ENCODE data around the gene EXOC1L. TPM values are rescaled to one million over a fixed set of nuclear protein-coding genes. Genes with fewer than 3 reads are reported as not detected.
"Not testable (repeated sequence)": the region's sequence is repeated elsewhere in the genome, so short reads cannot be mapped to it uniquely, and the experiment has no call there.

Gene EXOC1L
- polyA plus RNA-seq, 1 donor, result not detected

DNA sequence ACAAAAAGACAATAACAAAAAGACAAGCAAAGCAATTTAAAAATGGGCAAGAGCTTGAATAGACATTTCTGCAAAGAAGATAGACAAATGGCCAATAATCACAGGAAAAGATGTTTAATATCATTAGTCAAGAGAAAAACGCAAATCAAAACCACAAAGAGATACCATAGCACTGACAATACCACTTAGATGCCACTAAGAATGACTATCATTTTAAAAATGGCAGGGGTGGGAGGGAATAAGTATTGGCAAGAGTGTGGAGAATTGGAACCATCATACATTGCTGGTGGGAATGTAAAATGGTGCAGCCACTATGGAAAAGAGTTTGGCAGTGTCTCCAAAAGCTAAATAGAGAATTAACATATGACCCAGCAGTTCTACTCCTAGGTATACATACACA is 18.8 kb downstream of the EXOC1L start:
- DNase-seq (ENCODE audit: low read depth), result no peak

DNA sequence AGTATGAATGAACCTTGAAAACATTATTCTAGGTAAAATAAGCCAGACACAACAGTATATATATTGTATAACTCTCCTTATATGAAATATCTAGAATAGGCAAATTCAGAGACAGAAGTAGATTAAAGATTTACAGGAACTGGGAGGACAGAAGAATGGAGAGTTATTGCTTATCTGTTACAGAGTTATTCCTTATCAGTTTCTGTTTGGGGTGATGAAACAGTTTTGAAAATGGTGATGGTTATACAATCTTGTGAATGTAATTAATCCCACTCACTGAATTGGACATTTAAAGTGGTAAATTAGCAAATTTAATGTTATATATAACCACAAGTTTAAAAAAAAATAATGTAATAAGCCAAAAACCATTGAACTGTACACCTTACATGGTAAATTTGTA is 19.4 kb downstream of the EXOC1L start:
- no peak for DNase-seq (ENCODE audit: low read depth)

DNA sequence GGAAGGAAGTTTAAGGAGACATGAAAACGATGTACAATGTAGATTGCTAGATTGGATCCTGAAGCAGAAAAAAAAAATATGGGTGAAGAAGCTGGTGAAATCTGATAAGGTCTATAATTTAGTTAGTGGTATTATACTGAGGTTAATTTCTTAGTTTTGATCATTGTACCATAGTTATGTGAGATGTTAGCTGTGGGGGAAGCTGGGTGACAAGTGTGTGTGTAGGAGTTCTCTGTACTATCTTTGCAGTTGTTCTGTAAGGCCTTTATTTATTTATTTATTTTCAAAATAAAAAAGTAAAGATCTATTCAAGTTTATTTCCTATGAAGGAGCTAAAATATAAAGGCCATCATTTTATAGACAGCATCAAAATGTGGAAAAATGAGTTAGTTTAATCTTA is 21.4 kb downstream of the EXOC1L start:
- no peak for DNase-seq (ENCODE audit: low read depth)

DNA sequence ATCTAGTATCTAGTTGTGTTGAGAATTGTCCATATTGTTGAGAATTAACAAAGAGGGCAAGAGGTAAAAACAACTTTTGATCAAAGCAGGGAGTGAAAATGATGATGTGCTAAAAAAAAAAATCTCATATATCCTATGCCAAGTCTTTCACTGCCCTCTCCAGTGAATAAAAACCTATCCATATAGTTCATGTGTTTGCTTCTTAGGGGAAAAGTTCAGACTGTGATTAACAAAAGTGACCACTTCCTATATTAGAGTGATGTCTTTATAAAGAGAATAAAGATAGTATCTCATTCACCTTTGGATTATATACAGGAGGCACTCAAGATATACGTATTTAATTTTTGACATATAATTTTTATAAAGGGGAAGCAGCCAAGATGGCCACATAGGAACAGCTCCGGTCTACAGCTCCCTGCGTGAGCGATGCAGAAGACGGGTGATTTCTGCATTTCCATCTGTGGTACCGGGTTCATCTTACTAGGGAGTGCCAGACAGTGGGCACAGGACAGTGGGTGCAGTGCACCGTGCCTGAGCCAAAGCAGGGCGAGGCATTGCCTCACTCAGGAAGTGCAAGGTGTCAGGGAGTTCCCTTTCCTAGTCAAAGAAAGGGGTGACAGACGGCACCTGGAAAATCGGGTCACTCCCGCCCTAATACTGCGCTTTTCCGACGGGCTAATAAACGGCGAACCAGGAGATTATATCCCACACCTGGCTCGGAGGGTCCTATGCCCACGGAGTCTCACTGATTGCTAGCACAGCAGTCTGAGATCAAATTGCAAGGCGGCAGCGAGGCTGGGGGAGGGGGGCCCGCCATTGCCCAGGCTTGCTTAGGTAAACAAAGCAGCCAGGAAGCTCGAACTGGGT is 22.0 kb downstream of the EXOC1L start:
- DNase-seq (ENCODE audit: low read depth), result not testable (repeated sequence)

DNA sequence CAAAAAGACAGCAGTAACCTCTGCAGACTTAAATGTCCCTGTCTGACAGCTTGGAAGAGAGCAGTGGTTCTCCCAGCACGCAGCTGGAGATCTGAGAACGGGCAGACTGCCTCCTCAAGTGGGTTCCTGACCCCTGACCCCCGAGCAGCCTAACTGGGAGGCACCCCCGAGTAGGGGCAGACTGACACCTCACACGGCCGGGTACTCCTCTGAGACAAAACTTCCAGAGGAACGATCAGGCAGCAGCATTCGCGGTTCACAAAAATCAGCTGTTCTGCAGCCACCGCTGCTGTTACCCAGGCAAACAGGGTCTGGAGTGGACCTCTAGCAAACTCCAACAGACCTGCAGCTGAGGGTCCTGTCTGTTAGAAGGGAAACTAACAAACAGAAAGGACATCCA is 22.7 kb downstream of the EXOC1L start:
- DNase-seq (ENCODE audit: low read depth), result not testable (repeated sequence)

GRCh38 chr4:55849724-55850123 is 30.1 kb downstream of the EXOC1L start:
- DNase-seq (ENCODE audit: low read depth), result no peak

GRCh38 chr4:55851885-55852284 is 32.3 kb downstream of the EXOC1L start:
- DNase-seq (ENCODE audit: low read depth), result no peak

- peak; percentile 81 for DNase-seq (ENCODE audit: low read depth)
Measured at GRCh38 chr4:55853484-55854046, 34.0 kb downstream of the EXOC1L start, which contains the start of gene EXOC1. Gene EXOC1 (plus strand): TSS chr4:55853648. CDS start chr4:55858324, 4,676 bp downstream.

GRCh38 chr4:55854129-55854528 is 34.5 kb downstream of the EXOC1L start:
- DNase-seq (ENCODE audit: low read depth), result no peak

DNA sequence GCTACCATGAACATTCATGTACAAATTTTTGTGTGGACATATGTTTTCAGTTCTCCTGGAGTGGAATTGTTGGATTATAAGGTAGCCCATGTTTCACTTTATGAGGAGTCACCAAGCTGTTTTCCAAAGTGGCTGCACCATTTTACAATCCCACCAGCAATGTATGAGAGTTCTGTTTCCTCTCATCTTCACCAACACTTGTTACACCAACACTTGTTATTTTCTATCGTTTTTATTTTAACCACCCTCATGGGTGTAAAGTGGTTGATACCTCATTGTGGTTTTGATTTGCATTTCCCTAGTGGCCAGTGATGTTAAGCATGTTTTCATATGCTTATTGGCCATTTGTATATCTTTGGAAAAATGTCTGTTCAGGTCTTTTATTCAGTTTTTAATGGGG is 38.0 kb downstream of the EXOC1L start:
- no peak for DNase-seq (ENCODE audit: low read depth)

GRCh38 chr4:55859711-55860110 is 40.1 kb downstream of the EXOC1L start:
- no peak for DNase-seq (ENCODE audit: low read depth)

GRCh38 chr4:55864577-55865223 is 45.1 kb downstream of the EXOC1L start:
- DNase-seq (ENCODE audit: low read depth), result no peak

DNA sequence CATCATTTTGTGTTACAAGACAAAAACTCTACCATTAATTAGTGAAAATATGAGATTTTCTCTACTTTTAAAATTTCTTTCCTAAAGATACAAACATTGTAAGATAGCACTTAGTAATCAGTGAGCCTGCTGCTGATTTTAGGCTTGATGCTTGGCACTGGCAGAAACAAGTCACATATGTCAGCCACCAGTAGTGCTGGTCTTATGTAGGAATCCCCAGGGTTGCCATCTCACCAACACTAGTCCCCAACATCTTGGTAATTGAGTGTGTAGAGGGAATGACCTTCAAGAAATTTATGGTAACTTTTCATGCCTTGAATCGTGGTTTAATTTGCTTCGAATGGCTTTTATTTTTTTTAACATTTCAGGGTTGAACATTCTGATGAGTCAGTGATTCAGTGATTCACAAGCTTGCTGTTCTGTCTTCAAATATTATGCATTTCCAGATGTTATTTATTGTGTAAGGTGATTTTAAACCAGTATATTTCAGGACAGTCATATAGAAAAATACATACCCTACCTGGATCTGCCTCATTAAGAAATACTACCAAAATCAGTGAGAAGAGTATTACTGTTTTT is 45.7 kb downstream of the EXOC1L start:
- no peak for DNase-seq (ENCODE audit: low read depth)

DNA sequence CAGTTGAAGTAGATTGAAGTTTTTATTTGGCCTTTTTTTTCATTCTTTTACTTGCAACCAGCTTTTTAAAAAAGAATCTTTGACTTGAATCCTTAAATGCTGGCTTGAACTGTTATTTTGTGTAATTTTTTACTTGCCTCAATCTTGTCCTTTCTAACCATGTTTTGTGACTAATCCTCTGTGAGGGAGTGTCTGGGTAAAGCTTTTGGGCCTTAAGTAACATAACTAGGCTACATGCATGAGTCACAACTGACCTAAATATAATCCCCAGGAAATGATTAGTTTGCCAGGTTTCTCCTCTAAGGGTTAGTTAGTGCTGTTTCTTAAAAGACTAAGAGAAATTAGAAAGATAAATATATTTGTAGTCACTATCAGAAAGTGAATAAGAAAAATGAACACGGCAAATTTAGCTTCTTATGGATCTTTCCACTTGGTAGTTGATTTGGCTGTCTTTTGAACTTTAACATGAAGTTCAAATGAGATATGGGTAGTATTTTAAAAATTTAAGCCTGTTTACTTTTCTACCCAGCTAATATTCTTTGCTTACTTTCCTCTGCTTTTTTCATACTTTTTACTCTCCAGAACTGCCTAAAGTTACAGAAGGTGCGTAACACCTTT is 46.8 kb downstream of the EXOC1L start:
- DNase-seq (ENCODE audit: low read depth), result no peak

DNA sequence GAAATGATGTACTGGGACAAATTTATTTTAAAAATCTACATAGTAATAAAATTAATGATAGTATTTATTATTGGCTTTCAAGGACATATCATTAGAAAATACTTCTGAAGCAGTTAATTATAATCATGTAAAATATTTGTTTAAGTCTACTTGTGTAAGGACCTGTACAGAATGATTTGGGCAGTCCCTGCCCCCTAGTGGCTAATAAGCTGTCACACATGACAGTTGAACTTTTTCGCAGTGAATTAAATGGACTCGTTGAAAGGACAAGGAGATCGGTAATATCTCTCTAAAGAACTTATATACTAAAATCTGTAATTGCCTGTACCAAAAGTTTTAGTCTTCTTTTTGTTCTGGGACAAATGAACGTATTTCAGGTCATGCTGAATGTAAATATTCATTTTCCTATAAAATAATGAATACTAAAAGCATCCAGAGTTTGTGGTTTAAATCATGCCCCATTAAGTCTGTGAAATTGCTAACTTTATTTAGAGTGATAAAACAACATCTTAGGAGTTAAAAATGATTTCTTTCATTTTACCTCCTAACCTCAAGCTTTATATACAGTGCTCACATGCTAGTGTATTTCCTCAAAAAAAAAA is 47.5 kb downstream of the EXOC1L start:
- DNase-seq (ENCODE audit: low read depth), result peak; percentile 22

- DNase-seq (ENCODE audit: low read depth), result no peak
Measured at GRCh38 chr4:55868581-55869090, 49.0 kb downstream of the EXOC1L start.

GRCh38 chr4:55871299-55871800 is 51.8 kb downstream of the EXOC1L start:
- DNase-seq (ENCODE audit: low read depth), result no peak

GRCh38 chr4:55874831-55875230 is 55.2 kb downstream of the EXOC1L start:
- no peak for DNase-seq (ENCODE audit: low read depth)

GRCh38 chr4:55876387-55876786 is 56.8 kb downstream of the EXOC1L start:
- no peak for DNase-seq (ENCODE audit: low read depth)

DNA sequence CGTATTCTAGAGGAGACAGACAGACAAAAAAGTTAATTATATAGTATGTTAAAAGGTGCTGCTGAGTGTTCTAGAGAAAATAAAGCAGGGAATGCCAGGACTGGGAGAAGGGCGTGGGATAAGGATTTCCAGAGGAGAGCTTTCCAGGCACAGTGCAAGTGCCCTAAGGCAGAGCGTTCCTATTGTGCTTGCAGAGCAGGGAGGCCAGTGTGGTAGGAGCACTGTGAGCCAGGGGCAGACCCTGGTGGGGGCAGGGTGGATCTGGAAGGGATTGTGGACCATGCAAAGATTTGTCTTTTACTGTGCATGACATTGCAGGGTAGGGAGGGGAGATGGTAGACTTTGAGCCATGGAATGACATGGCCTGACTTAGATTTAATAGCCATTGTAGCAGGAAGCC is 59.6 kb downstream of the EXOC1L start:
- no peak for DNase-seq (ENCODE audit: low read depth)

- no peak for DNase-seq (ENCODE audit: low read depth)
Measured at GRCh38 chr4:55880652-55881280, 61.2 kb downstream of the EXOC1L start.
